Parathyroid adenoma (tissue), 2 donors: Measurements from ENCODE around the gene NUBP2.

Experiments
- H2AFZ ChIP-seq: fragments of 300-600 bp; sonication (generic); one replicate; pipeline ENCODE4 v1.7.0; 2017; ENCODE audit warnings: antibody characterized with exemption, mild to moderate bottlenecking
- H3K27ac ChIP-seq: fragments of 300-600 bp; sonication (generic); one replicate; pipeline ENCODE4 v1.7.0; 2017
- H3K27me3 ChIP-seq: fragments of 300-600 bp; sonication (generic); one replicate; pipeline ENCODE4 v1.7.0; 2017; ENCODE audit warnings: low read length; ENCODE audit not compliant: control insufficient read depth, insufficient read depth
- H3K36me3 ChIP-seq: fragments of 300-600 bp; sonication (generic); one replicate; pipeline ENCODE4 v1.7.0; 2017; ENCODE audit warnings: low read length; ENCODE audit not compliant: control insufficient read depth, insufficient read depth
- H3K4me1 ChIP-seq: fragments of 300-600 bp; sonication (generic); one replicate; pipeline ENCODE4 v1.7.0; 2017; ENCODE audit warnings: control low read depth
- H3K4me2 ChIP-seq: fragments of 300-600 bp; sonication (generic); one replicate; pipeline ENCODE4 v1.7.0; 2017; ENCODE audit warnings: low read length
- H3K4me3 ChIP-seq: fragments of 300-600 bp; sonication (generic); one replicate; pipeline ENCODE4 v1.7.0; 2017; ENCODE audit warnings: low read depth, low read length
- H3K79me2 ChIP-seq: fragments of 300-600 bp; sonication (generic); one replicate; pipeline ENCODE4 v1.7.0; 2017; ENCODE audit warnings: control low read depth
- H3K9ac ChIP-seq: fragments of 300-600 bp; sonication (generic); one replicate; pipeline ENCODE4 v1.7.0; 2017; ENCODE audit warnings: mild to moderate bottlenecking
- H3K9me3 ChIP-seq: fragments of 300-600 bp; sonication (generic); one replicate; pipeline ENCODE4 v1.7.0; 2017; ENCODE audit warnings: low read length; ENCODE audit not compliant: control insufficient read depth
- TF ChIP-seq, protein P1 (sequence below): fragments of 300-600 bp; sonication (generic); IDR thresholded peaks from one replicate; pipeline ENCODE4 v1.7.0; 2017; ENCODE audit warnings: antibody characterized with exemption, mild to moderate bottlenecking
- donor health status: primary hyperparathyroidism.

The NUBP2 gene

DNA sequence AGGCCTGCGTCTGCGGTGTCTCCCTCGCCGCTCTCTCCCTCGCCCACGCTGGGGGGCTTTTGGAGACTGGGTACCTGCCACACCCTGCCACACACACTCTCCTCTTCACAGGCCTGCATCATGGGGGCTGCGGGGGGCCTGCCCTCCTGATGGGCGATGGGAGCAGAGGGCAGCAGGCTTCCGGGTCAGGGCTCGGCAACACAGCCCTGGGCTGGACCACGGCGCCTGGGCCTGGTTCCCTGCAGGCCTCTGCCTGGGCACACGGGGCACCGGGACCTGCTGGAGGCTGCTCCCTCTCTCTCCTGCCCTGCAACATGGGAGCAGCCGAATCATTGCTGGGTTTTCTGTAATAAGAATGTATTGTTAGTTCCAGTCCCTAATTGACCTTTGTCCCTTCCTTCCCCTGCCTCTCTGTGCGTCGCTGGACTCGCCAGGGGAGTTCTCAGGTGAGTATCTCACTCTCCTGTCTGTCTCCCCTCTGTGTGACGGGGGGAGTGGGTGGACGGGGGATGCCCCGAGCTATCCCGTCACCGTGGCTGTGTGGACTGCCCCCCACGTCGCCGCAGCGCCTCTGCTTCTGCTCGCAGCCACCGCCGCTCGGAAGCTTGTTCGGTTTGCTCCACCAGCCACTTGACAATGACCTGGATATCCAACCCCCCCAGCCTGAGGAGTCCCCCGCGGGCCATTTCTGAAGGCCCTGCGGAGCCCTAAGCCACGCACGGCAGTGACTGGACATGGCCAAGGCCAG is 24.9 kb upstream of the NUBP2 start:
- H3K36me3 ChIP-seq: no peaks in the 10 kb centered on the region
- no peak overlapping the region for H3K27ac ChIP-seq
- H3K4me3 ChIP-seq: no peak overlapping the region
- no peak overlapping the region for H2AFZ ChIP-seq
- H3K79me2 ChIP-seq: peaks cover 2% of the 10 kb centered on the region
- TF ChIP-seq, protein P1, sequence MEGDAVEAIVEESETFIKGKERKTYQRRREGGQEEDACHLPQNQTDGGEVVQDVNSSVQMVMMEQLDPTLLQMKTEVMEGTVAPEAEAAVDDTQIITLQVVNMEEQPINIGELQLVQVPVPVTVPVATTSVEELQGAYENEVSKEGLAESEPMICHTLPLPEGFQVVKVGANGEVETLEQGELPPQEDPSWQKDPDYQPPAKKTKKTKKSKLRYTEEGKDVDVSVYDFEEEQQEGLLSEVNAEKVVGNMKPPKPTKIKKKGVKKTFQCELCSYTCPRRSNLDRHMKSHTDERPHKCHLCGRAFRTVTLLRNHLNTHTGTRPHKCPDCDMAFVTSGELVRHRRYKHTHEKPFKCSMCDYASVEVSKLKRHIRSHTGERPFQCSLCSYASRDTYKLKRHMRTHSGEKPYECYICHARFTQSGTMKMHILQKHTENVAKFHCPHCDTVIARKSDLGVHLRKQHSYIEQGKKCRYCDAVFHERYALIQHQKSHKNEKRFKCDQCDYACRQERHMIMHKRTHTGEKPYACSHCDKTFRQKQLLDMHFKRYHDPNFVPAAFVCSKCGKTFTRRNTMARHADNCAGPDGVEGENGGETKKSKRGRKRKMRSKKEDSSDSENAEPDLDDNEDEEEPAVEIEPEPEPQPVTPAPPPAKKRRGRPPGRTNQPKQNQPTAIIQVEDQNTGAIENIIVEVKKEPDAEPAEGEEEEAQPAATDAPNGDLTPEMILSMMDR: no peak
- no peaks in the 10 kb centered on the region for H3K4me1 ChIP-seq
- no peak overlapping the region for H3K4me2 ChIP-seq
- no peak overlapping the region for H3K9ac ChIP-seq
- no peaks in the 10 kb centered on the region for H3K27me3 ChIP-seq
- no peaks in the 10 kb centered on the region for H3K9me3 ChIP-seq

DNA sequence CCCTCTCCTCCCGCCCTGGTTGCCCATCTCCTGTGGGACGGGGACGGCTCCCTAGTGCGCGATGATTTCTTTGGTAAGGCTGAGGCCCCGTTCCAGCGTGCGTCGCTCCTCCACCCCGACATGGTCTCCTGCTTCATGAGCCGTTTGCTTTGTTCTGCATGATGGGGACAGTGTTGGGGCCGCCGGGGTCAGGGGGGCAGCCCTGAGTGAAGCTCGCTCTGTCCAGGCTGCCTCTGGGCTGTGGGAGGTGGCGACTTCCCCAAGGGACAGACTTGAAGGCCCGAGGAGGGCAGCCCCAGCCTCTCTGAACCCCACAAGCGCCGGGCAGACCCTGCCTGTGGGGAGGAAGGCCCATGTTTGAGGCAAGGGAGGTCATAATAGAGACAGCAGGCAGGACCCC is 23.8 kb upstream of the NUBP2 start:
- Histone ChIP-seq H3K36me3 (no peaks in the 10 kb centered on the region), H3K9me3 (no peaks in the 10 kb centered on the region), H3K4me3 (no peak overlapping the region), H3K4me1 (no peaks in the 10 kb centered on the region), H3K27me3 (no peaks in the 10 kb centered on the region), H3K79me2 (peaks cover 2% of the 10 kb centered on the region), H2AFZ (no peak overlapping the region), H3K27ac (no peak overlapping the region), H3K9ac (no peak overlapping the region), H3K4me2 (no peak overlapping the region)
- TF ChIP-seq, protein P1: no peak

DNA sequence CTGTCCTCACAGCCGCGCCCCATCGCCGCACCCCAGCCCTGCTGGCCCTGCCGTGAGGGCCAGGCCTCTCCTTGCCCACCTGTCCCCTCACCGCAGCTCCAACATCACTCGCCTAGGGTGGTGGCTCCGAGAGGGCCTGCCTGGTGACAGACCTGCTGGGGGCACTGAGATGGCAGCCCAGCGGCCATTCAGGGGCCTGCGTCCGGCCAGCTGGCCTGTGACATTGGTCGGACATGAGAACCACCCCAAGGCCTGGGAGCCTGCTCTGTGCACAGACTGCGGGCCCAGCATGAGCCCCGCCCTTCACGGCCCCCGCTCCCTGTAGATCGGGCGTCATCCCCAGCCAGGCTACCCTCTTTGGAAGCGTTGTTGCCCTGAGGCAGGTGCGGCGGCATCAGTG is 23.2 kb upstream of the NUBP2 start:
- no peak overlapping the region for H2AFZ ChIP-seq
- H3K9ac ChIP-seq: no peak overlapping the region
- TF ChIP-seq, protein P1: no peak
- no peaks in the 10 kb centered on the region for H3K27me3 ChIP-seq
- H3K36me3 ChIP-seq: no peaks in the 10 kb centered on the region
- H3K4me3 ChIP-seq: no peak overlapping the region
- no peaks in the 10 kb centered on the region for H3K4me1 ChIP-seq
- no peak overlapping the region for H3K4me2 ChIP-seq
- peaks cover 2% of the 10 kb centered on the region for H3K79me2 ChIP-seq
- no peak overlapping the region for H3K27ac ChIP-seq
- no peaks in the 10 kb centered on the region for H3K9me3 ChIP-seq

DNA sequence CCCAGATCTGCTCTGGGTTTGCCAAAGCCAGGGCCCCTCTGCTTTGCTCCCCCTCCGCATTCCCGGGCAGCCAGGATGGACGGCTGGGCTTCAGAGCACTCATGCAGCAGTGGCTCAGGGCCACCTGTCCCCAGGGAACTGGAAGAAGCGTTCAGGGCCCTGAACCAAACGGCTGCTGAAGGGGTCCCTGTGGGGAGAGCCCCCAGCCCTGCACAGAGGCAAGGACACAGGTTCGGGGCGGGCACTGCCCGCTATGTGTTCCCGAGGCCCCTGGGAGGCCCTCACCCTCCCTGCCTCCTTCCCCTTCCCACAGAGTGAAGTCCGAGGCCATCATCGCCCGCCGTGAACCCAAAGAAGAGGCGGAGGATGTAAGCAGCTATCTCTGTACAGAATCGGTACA is 21.8 kb upstream of the NUBP2 start:
- H3K4me3 ChIP-seq: no peak overlapping the region
- H3K27ac ChIP-seq: no peak overlapping the region
- no peaks in the 10 kb centered on the region for H3K36me3 ChIP-seq
- TF ChIP-seq, protein P1: no peak
- no peak overlapping the region for H3K9ac ChIP-seq
- H3K27me3 ChIP-seq: no peaks in the 10 kb centered on the region
- H3K4me2 ChIP-seq: no peak overlapping the region
- no peaks in the 10 kb centered on the region for H3K4me1 ChIP-seq
- peaks cover under 1% of the 10 kb centered on the region for H3K79me2 ChIP-seq
- no peak overlapping the region for H2AFZ ChIP-seq
- no peaks in the 10 kb centered on the region for H3K9me3 ChIP-seq

DNA sequence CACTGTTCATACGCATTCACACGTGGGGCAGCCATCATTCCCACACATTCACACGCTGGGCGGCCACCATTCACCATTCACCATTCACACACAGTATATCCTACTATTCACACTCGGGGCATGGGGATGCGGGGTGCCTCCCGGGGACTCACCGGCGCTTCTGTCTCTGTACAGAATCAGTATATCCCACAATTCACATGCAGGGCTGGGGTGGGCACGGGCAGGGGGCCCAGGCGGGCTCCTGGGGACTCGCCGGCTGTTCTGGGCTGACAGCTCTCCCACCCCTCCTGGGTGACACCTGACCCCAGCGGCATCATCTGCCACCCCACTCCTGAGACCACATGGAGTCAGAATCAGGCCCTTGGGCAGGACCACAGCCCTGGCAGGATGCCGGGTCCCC is 21.0 kb upstream of the NUBP2 start:
- Histone ChIP-seq H3K4me3 (no peak overlapping the region), H2AFZ (no peak overlapping the region), H3K9me3 (no peaks in the 10 kb centered on the region), H3K4me1 (no peaks in the 10 kb centered on the region), H3K36me3 (no peaks in the 10 kb centered on the region), H3K79me2 (no peaks in the 10 kb centered on the region), H3K4me2 (no peak overlapping the region), H3K27me3 (no peaks in the 10 kb centered on the region), H3K9ac (no peak overlapping the region), H3K27ac (no peak overlapping the region)
- TF ChIP-seq, protein P1: no peak
